GM23338 (cell line): ENCODE measurements around the gene UBE2E2. TPM values are rescaled to one million over a fixed set of nuclear protein-coding genes. Genes with fewer than 3 reads are reported as not detected.

Source experiments
- ATAC-seq: fragments of 200-7000 bp; cut with Tn5 transposase; 3 replicates; pipeline ENCODE4 v1.9.1; 2020
- DNase-seq: peaks from one replicate; pipeline ENCODE4 v3.0.0-alpha.2; 2015; ENCODE audit warnings: low spot score
- H2AFZ ChIP-seq: fragments of 200-600 bp; sonication (generic); 2 replicates; pipeline ENCODE4 v1.8.0; 2016; ENCODE audit warnings: antibody characterized with exemption, mild to moderate bottlenecking, moderate library complexity
- H3F3A ChIP-seq: fragments of 200-600 bp; sonication (generic); replicated peaks from 2 replicates; pipeline ENCODE4 v1.8.0; 2017; ENCODE audit warnings: antibody characterized with exemption, mixed run types, low read depth
- H3K27ac ChIP-seq: fragments of 200-600 bp; sonication (generic); 2 replicates; pipeline ENCODE4 v1.6.1; 2016; ENCODE audit warnings: low read depth
- H3K27me3 ChIP-seq: fragments of 200-600 bp; sonication (generic); 2 replicates; pipeline ENCODE4 v1.8.0; 2016; ENCODE audit warnings: mild to moderate bottlenecking, mixed run types, moderate library complexity; ENCODE audit not compliant: insufficient read depth
- H3K36me3 ChIP-seq: fragments of 200-600 bp; sonication (generic); 2 replicates; pipeline ENCODE4 v1.8.0; 2016; ENCODE audit warnings: mild to moderate bottlenecking; ENCODE audit not compliant: insufficient read depth
- H3K4me1 ChIP-seq: fragments of 200-600 bp; sonication (generic); 2 replicates; pipeline ENCODE4 v1.8.0; 2016; ENCODE audit warnings: mild to moderate bottlenecking, moderate library complexity; ENCODE audit not compliant: insufficient read depth
- H3K4me2 ChIP-seq: fragments of 200-600 bp; sonication (generic); 2 replicates; pipeline ENCODE4 v1.7.1; 2017; ENCODE audit warnings: mixed run types
- H3K4me3 ChIP-seq: fragments of 200-600 bp; sonication (generic); 2 replicates; pipeline ENCODE4 v1.6.1; 2016; ENCODE audit warnings: mixed run types
- H3K79me2 ChIP-seq: fragments of 200-600 bp; sonication (generic); replicated peaks from 2 replicates; pipeline ENCODE4 v1.8.0; 2017; ENCODE audit warnings: mild to moderate bottlenecking; ENCODE audit not compliant: insufficient read depth
- H3K9me2 ChIP-seq: fragments of 200-600 bp; sonication (generic); 2 replicates; pipeline ENCODE4 v1.8.0; 2017; ENCODE audit not compliant: insufficient read depth
- H4K20me1 ChIP-seq: fragments of 200-600 bp; sonication (generic); replicated peaks from 2 replicates; pipeline ENCODE4 v1.8.0; 2017; ENCODE audit warnings: mild to moderate bottlenecking; ENCODE audit not compliant: insufficient read depth
- H3K27ac Mint-ChIP-seq: 2 replicates; pipeline ENCODE4 v1.8.0; 2020; ENCODE audit warnings: inconsistent platforms, mild to moderate bottlenecking, moderate library complexity, mixed read lengths
- H3K27me3 Mint-ChIP-seq: 3 replicates; pipeline ENCODE4 v1.8.0; 2022; ENCODE audit warnings: low read depth, mild to moderate bottlenecking, moderate library complexity, mixed read lengths, inconsistent platforms; ENCODE audit not compliant: insufficient read depth, poor library complexity
- H3K36me3 Mint-ChIP-seq: 3 replicates; pipeline ENCODE4 v1.8.0; 2021; ENCODE audit warnings: low read depth, mild to moderate bottlenecking, inconsistent platforms, moderate library complexity, mixed read lengths
- H3K4me1 Mint-ChIP-seq: 3 replicates; pipeline ENCODE4 v1.8.0; 2020; ENCODE audit warnings: mild to moderate bottlenecking, inconsistent platforms, mixed read lengths
- H3K4me3 Mint-ChIP-seq: 3 replicates; pipeline ENCODE4 v1.8.0; 2021; ENCODE audit warnings: moderate library complexity, mild to moderate bottlenecking, inconsistent platforms, mixed read lengths
- H3K9me3 Mint-ChIP-seq: 3 replicates; pipeline ENCODE4 v1.8.0; 2020; ENCODE audit warnings: moderate library complexity, mild to moderate bottlenecking, inconsistent platforms, mixed read lengths
- ETS1 ChIP-seq: IDR thresholded peaks from 2 replicates; pipeline ENCODE4 v1.6.1; 2016; ENCODE audit warnings: antibody characterized with exemption
- EZH2 ChIP-seq: fragments of 200-600 bp; sonication (generic); IDR thresholded peaks from one replicate; pipeline ENCODE4 v1.8.0; 2017; ENCODE audit warnings: antibody characterized with exemption, mild to moderate bottlenecking, low read depth; ENCODE audit not compliant: unreplicated experiment
- JUNB ChIP-seq: IDR thresholded peaks from one replicate; pipeline ENCODE4 v1.6.1; 2016; ENCODE audit warnings: antibody characterized with exemption; ENCODE audit not compliant: unreplicated experiment
- NANOG ChIP-seq: IDR thresholded peaks from 2 replicates; pipeline ENCODE4 v1.6.1; 2016; ENCODE audit warnings: antibody characterized with exemption, borderline replicate concordance
- POLR2AphosphoS5 ChIP-seq: IDR thresholded peaks from 2 replicates; pipeline ENCODE4 v1.6.1; 2016; ENCODE audit warnings: antibody characterized with exemption, low read depth
- REST ChIP-seq: IDR thresholded peaks from one replicate; pipeline ENCODE4 v1.6.1; 2018; ENCODE audit warnings: antibody characterized with exemption; ENCODE audit not compliant: unreplicated experiment
- STAT1 ChIP-seq: IDR thresholded peaks from one replicate; pipeline ENCODE4 v1.6.1; 2016; ENCODE audit warnings: antibody characterized with exemption; ENCODE audit not compliant: unreplicated experiment
- ZNF114 ChIP-seq: fragments of 250-450 bp; sonication (Bioruptor Pico); IDR thresholded peaks from 2 replicates; pipeline ENCODE4 v1.5.0; 2020; ENCODE audit warnings: mild to moderate bottlenecking, moderate library complexity
- ZNF462 ChIP-seq: fragments of 250-450 bp; sonication (Bioruptor Pico); IDR thresholded peaks from 2 replicates; pipeline ENCODE4 v1.5.0; 2020; ENCODE audit warnings: mild to moderate bottlenecking, moderate library complexity
- polyA plus RNA-seq: library from polyadenylated mRNA; unstranded; fragments of >200 nt; fragmentation: Nextera tagmentation; extraction: Ambion mirVana; gene quantifications from 2 replicates; pipeline ENCODE4 v1.2.1, GENCODE V29; 2016
- total RNA-seq: library from RNA; depleted of rRNA; stranded (reverse); fragments of >200 nt; shearing (Covaris generic); gene quantifications from 2 replicates; pipeline ENCODE4 v1.2.3, GENCODE V29; 2014

UBE2E2 gene
- total and polyA plus RNA-seq, 2 experiments from 2014 or later: 86.9 to 169 TPM

GRCh38 chr3:23164746-23165145 lies 38.4 kb upstream of the UBE2E2 start (continued):
- no peak for TF ChIP-seq ZNF114 (CRISPR knock-in tag)
- TF ChIP-seq EZH2: no peak
- no peak for TF ChIP-seq NANOG

GRCh38 chr3:23165571-23165970 lies 37.6 kb upstream of the UBE2E2 start:
- H3K9me2 ChIP-seq: peaks cover 11% of the 10 kb centered on the region; the same call in 1 of the 2 replicates
- H2AFZ ChIP-seq: no peak overlapping the region
- DNase-seq (no peak), ATAC-seq (no peak)
- no peaks in the 10 kb centered on the region for H3K36me3 ChIP-seq
- H3K4me3 ChIP-seq: no peak overlapping the region
- H3K36me3 Mint-ChIP-seq: no peaks in the 10 kb centered on the region
- no peaks in the 10 kb centered on the region for H3K79me2 ChIP-seq
- no peaks in the 10 kb centered on the region for H3K9me3 Mint-ChIP-seq
- H3K4me1 ChIP-seq: no peaks in the 10 kb centered on the region
- H3K27ac ChIP-seq: no peak overlapping the region
- H4K20me1 ChIP-seq: no peaks in the 10 kb centered on the region
- no peak overlapping the region for H3K4me2 ChIP-seq
- TF ChIP-seq JUNB (no peak), ETS1 (no peak), POLR2AphosphoS5 (no peak), ZNF114 (CRISPR knock-in tag) (no peak), NANOG (no peak), REST (no peak), STAT1 (no peak), ZNF462 (CRISPR knock-in tag) (no peak)
- H3K27me3 ChIP-seq: no peaks in the 10 kb centered on the region
- H3K27me3 Mint-ChIP-seq: no peaks in the 10 kb centered on the region
- no peak overlapping the region for H3K4me3 Mint-ChIP-seq
- no peaks in the 10 kb centered on the region for H3F3A ChIP-seq
- peaks cover 3% of the 10 kb centered on the region; the same call in 2 of the 3 replicates for H3K4me1 Mint-ChIP-seq
- H3K27ac Mint-ChIP-seq: no peak overlapping the region
